Ishikawa (cell line): ENCODE measurements around the gene SELENOT.

Experiments used
- CEBPB ChIP-seq: IDR thresholded peaks from 2 replicates; pipeline ENCODE4 v1.6.1; 2012
- EP300 ChIP-seq: IDR thresholded peaks from 2 replicates; pipeline ENCODE4 v1.6.1; 2012; ENCODE audit warnings: borderline replicate concordance
- MAX ChIP-seq: IDR thresholded peaks from 2 replicates; pipeline ENCODE4 v1.6.1; 2012
- NFIC ChIP-seq: IDR thresholded peaks from 2 replicates; pipeline ENCODE4 v1.6.1; 2012
- RAD21 ChIP-seq: IDR thresholded peaks from 2 replicates; pipeline ENCODE4 v1.6.1; 2012; ENCODE audit warnings: low read depth
- TCF12 ChIP-seq: IDR thresholded peaks from 2 replicates; pipeline ENCODE4 v1.6.1; 2012; ENCODE audit warnings: low read depth
- TEAD4 ChIP-seq: IDR thresholded peaks from 2 replicates; pipeline ENCODE4 v1.6.1; 2012
- USF1 ChIP-seq: IDR thresholded peaks from 2 replicates; pipeline ENCODE4 v1.6.1; 2012
- YY1 ChIP-seq: IDR thresholded peaks from 2 replicates; pipeline ENCODE4 v1.6.1; 2012; ENCODE audit warnings: low read depth
- ZBTB7A ChIP-seq: IDR thresholded peaks from 2 replicates; pipeline ENCODE4 v1.6.1; 2012; ENCODE audit warnings: low read depth
- TF ChIP-seq, protein P1 (sequence below): IDR thresholded peaks from 2 replicates; pipeline ENCODE4 v1.6.1; 2012; ENCODE audit warnings: low read depth, mild to moderate bottlenecking

- TF ChIP-seq YY1 (no peak), TCF12 (no peak), RAD21 (no peak), MAX (no peak), NFIC (no peak), CEBPB (no peak), ZBTB7A (no peak), EP300 (no peak), USF1 (no peak), TEAD4 (no peak)
- TF ChIP-seq, protein P1, sequence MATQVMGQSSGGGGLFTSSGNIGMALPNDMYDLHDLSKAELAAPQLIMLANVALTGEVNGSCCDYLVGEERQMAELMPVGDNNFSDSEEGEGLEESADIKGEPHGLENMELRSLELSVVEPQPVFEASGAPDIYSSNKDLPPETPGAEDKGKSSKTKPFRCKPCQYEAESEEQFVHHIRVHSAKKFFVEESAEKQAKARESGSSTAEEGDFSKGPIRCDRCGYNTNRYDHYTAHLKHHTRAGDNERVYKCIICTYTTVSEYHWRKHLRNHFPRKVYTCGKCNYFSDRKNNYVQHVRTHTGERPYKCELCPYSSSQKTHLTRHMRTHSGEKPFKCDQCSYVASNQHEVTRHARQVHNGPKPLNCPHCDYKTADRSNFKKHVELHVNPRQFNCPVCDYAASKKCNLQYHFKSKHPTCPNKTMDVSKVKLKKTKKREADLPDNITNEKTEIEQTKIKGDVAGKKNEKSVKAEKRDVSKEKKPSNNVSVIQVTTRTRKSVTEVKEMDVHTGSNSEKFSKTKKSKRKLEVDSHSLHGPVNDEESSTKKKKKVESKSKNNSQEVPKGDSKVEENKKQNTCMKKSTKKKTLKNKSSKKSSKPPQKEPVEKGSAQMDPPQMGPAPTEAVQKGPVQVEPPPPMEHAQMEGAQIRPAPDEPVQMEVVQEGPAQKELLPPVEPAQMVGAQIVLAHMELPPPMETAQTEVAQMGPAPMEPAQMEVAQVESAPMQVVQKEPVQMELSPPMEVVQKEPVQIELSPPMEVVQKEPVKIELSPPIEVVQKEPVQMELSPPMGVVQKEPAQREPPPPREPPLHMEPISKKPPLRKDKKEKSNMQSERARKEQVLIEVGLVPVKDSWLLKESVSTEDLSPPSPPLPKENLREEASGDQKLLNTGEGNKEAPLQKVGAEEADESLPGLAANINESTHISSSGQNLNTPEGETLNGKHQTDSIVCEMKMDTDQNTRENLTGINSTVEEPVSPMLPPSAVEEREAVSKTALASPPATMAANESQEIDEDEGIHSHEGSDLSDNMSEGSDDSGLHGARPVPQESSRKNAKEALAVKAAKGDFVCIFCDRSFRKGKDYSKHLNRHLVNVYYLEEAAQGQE = no peak
Observed at GRCh38 chr3:150623945-150624344, 20.8 kb downstream of the SELENOT start.
